HG02884 (cell line): ENCODE data around the gene NBEA.
"Not testable (repeated sequence)": the region's sequence is repeated elsewhere in the genome, so short reads cannot be mapped to it uniquely, and the experiment has no call there.

Experiments
- ATAC-seq: cut with Tn5 transposase; IDR thresholded peaks from one replicate; pipeline ENCODE4 v1.9.1; 2021; ENCODE audit warnings: mild to moderate bottlenecking, moderate library complexity; ENCODE audit not compliant: unreplicated experiment

NBEA gene

GRCh38 chr13:34944274-34944634 is 2.2 kb downstream of the NBEA start:
- ATAC-seq = no peak

- no peak for ATAC-seq
These were observed 2.7 kb downstream of the NBEA start for GRCh38 chr13:34944751-34945150.

GRCh38 chr13:34951528-34951927 is 9.5 kb downstream of the NBEA start:
- no peak for ATAC-seq

- no peak for ATAC-seq
These were observed 17.4 kb downstream of the NBEA start for GRCh38 chr13:34959489-34959888.

- no peak for ATAC-seq
These were observed 22.5 kb downstream of the NBEA start for GRCh38 chr13:34964558-34964957.

- ATAC-seq = no peak
These were observed 25.9 kb downstream of the NBEA start for GRCh38 chr13:34967851-34968562.

- not testable (repeated sequence) for ATAC-seq
These were observed 27.5 kb downstream of the NBEA start for GRCh38 chr13:34969539-34969938.

GRCh38 chr13:34970961-34971360 is 28.9 kb downstream of the NBEA start:
- ATAC-seq = no peak

GRCh38 chr13:34971473-34971872 is 29.4 kb downstream of the NBEA start:
- ATAC-seq = no peak

- not testable (repeated sequence) for ATAC-seq
These were observed 43.1 kb downstream of the NBEA start for GRCh38 chr13:34985199-34985598.

- ATAC-seq = no peak
These were observed 46.3 kb downstream of the NBEA start for GRCh38 chr13:34988330-34988791.

- no peak for ATAC-seq
These were observed 48.5 kb downstream of the NBEA start for GRCh38 chr13:34990399-34991214.

GRCh38 chr13:34993470-34993869 is 51.4 kb downstream of the NBEA start:
- no peak for ATAC-seq

GRCh38 chr13:35003734-35004133 is 61.7 kb downstream of the NBEA start:
- not testable (repeated sequence) for ATAC-seq

GRCh38 chr13:35005051-35005450 is 63.0 kb downstream of the NBEA start:
- no peak for ATAC-seq

- no peak for ATAC-seq
These were observed 72.6 kb downstream of the NBEA start for GRCh38 chr13:35014606-35015213.

GRCh38 chr13:35016362-35017112 is 74.5 kb downstream of the NBEA start:
- ATAC-seq = no peak

- no peak for ATAC-seq
These were observed 83.2 kb downstream of the NBEA start for GRCh38 chr13:35025314-35025713.

- ATAC-seq = no peak
These were observed 86.3 kb downstream of the NBEA start for GRCh38 chr13:35028338-35028867.

- ATAC-seq = no peak
These were observed 96.9 kb downstream of the NBEA start for GRCh38 chr13:35039012-35039411.

GRCh38 chr13:35046587-35046986 is 104.5 kb downstream of the NBEA start:
- no peak for ATAC-seq
